Erythroblast (primary cell): ENCODE measurements around the gene GPS2.

ENCODE experiments used
- GATA1 ChIP-seq: IDR thresholded peaks from 2 replicates; pipeline ENCODE4 v1.6.1; 2011; ENCODE audit warnings: low read depth, mild to moderate bottlenecking, control low read depth, low read length, moderate library complexity
- POLR2A ChIP-seq: IDR thresholded peaks from 2 replicates; pipeline ENCODE4 v1.6.1; 2011; ENCODE audit warnings: mild to moderate bottlenecking, low read length

GRCh38 chr17:7289256-7290032, 25.7 kb downstream of the GPS2 start:
- TF ChIP-seq POLR2A: peak; percentile 23
- TF ChIP-seq GATA1: no peak
